Cortex of kidney (tissue), 1 donor: ENCODE data around the gene RFNG.

Experiments used
- DNase-seq: peaks from one replicate; lab custom pipeline; 2025; lab: John Stamatoyannopoulos, UW

Gene RFNG

GRCh38 chr17:82058230-82058854 is 6.7 kb upstream of the RFNG start:
- no peak for DNase-seq

GRCh38 chr17:82056729-82057621 is 5.4 kb upstream of the RFNG start:
- no peak for DNase-seq

- no peak for DNase-seq
These were observed 4.5 kb upstream of the RFNG start for GRCh38 chr17:82055965-82056728.

GRCh38 chr17:82055023-82055964 is 3.7 kb upstream of the RFNG start:
- no peak for DNase-seq

- no peak for DNase-seq
These were observed 2.9 kb upstream of the RFNG start for GRCh38 chr17:82054351-82055022.

GRCh38 chr17:82053556-82054263 is 2.1 kb upstream of the RFNG start:
- DNase-seq = no peak

- no peak for DNase-seq
These were observed 1.5 kb upstream of the RFNG start for GRCh38 chr17:82053130-82053529.

- no peak for DNase-seq
These were observed 1.0 kb upstream of the RFNG start for GRCh38 chr17:82052638-82053059.

GRCh38 chr17:82050761-82051641 is 610 bp downstream of the RFNG start:
- DNase-seq = no peak

GRCh38 chr17:82050152-82050760 is 1.4 kb downstream of the RFNG start:
- no peak for DNase-seq

GRCh38 chr17:82049521-82049971 is 2.1 kb downstream of the RFNG start:
- DNase-seq = no peak

- DNase-seq = no peak
These were observed 2.5 kb downstream of the RFNG start for GRCh38 chr17:82049106-82049505.

- DNase-seq = no peak
These were observed 3.0 kb downstream of the RFNG start for GRCh38 chr17:82048571-82048971.

GRCh38 chr17:82047914-82048570 is 3.6 kb downstream of the RFNG start:
- no peak for DNase-seq

GRCh38 chr17:82047379-82047778 is 4.2 kb downstream of the RFNG start:
- DNase-seq = no peak

- no peak for DNase-seq
These were observed 4.7 kb downstream of the RFNG start for GRCh38 chr17:82046903-82047302.

- no peak for DNase-seq
These were observed 5.6 kb downstream of the RFNG start for GRCh38 chr17:82045936-82046484.

GRCh38 chr17:82043507-82043906 is 8.1 kb downstream of the RFNG start:
- no peak for DNase-seq
